ENCODE data around the gene APOL1.

DNA sequence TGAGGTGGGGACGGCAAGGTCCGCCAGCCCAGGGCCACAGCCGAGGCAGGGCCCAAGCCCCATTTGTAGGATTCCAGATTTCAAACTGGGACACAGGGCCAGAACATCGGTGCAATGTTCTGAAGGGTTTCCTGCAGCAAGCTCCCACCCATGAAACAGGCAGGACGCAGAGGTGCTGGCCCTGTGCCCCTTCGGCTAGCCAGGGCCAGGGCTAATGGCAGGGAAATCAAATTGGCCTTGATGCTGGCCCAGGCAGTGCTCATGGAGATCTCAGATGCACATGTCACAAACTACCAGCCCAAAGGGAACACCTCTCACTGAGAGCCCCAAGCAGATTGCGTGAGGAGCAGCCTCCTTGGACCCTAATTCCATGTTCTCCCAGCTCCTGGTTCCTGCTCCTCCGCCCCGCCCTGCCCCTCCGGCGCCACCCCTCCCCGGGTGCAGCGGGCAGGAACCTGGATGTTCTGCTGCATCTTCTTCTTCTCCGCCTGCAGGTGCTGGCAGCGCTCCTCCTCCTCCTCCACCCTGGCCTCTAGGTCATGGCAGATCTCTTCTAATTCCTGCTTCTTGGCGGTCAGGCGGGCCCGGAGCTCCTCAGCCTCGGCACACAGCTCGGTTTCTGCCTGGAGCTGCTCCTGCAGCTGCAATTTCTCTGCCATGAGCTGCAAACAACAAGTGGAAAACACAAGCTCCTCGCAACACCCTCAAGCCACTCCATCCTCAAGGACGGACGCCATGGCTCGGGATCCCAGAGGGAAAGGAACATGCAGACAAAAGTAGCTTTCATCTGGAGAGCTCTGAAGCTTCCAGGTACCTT, 47.7 kb downstream of the APOL1 start:
- TF ChIP-seq, protein P1, sequence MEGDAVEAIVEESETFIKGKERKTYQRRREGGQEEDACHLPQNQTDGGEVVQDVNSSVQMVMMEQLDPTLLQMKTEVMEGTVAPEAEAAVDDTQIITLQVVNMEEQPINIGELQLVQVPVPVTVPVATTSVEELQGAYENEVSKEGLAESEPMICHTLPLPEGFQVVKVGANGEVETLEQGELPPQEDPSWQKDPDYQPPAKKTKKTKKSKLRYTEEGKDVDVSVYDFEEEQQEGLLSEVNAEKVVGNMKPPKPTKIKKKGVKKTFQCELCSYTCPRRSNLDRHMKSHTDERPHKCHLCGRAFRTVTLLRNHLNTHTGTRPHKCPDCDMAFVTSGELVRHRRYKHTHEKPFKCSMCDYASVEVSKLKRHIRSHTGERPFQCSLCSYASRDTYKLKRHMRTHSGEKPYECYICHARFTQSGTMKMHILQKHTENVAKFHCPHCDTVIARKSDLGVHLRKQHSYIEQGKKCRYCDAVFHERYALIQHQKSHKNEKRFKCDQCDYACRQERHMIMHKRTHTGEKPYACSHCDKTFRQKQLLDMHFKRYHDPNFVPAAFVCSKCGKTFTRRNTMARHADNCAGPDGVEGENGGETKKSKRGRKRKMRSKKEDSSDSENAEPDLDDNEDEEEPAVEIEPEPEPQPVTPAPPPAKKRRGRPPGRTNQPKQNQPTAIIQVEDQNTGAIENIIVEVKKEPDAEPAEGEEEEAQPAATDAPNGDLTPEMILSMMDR (conservative IDR thresholded peaks at IDR 0.05), result no peak
- no peak for TF ChIP-seq ZFX (IDR thresholded peaks at IDR 0.05)
